Measurements from ENCODE around the gene ARRB2.
"Not testable (repeated sequence)": the region's sequence is repeated elsewhere in the genome, so short reads cannot be mapped to it uniquely, and the experiment has no call there.

ARRB2 gene

GRCh38 chr17:4703330-4703691 lies 7.1 kb upstream of the ARRB2 start:
- no peak for DNase-seq (ENCODE audit: low spot score)

- not testable (repeated sequence) for DNase-seq (ENCODE audit: low spot score)
Measured at GRCh38 chr17:4704574-4704907, 5.9 kb upstream of the ARRB2 start.

- no peak for DNase-seq (ENCODE audit: low spot score)
Measured at GRCh38 chr17:4704991-4705390, 5.4 kb upstream of the ARRB2 start.

GRCh38 chr17:4706121-4706520 lies 4.3 kb upstream of the ARRB2 start:
- no peak for DNase-seq (ENCODE audit: low spot score)

- DNase-seq (ENCODE audit: low spot score) = no peak
Measured at GRCh38 chr17:4708436-4708835, 2.0 kb upstream of the ARRB2 start.

- DNase-seq (ENCODE audit: low spot score) = peak; percentile 24
Measured at GRCh38 chr17:4710693-4711634, 532 bp downstream of the ARRB2 start.

- peak; percentile 40 for DNase-seq (ENCODE audit: low spot score)
Measured at GRCh38 chr17:4711661-4712181, 1.3 kb downstream of the ARRB2 start.

- DNase-seq (ENCODE audit: low spot score) = no peak
Measured at GRCh38 chr17:4712526-4712925, 2.1 kb downstream of the ARRB2 start.

GRCh38 chr17:4714340-4715062 lies 4.1 kb downstream of the ARRB2 start:
- DNase-seq (ENCODE audit: low spot score) = not testable (repeated sequence)

GRCh38 chr17:4715063-4715744 lies 4.8 kb downstream of the ARRB2 start:
- no peak for DNase-seq (ENCODE audit: low spot score)

GRCh38 chr17:4716081-4716480 lies 5.6 kb downstream of the ARRB2 start:
- no peak for DNase-seq (ENCODE audit: low spot score)

GRCh38 chr17:4717791-4718190 lies 7.4 kb downstream of the ARRB2 start:
- no peak for DNase-seq (ENCODE audit: low spot score)

GRCh38 chr17:4718276-4718675 lies 7.8 kb downstream of the ARRB2 start:
- no peak for DNase-seq (ENCODE audit: low spot score)

GRCh38 chr17:4719146-4719545 lies 8.7 kb downstream of the ARRB2 start:
- no peak for DNase-seq (ENCODE audit: low spot score)

- no peak for DNase-seq (ENCODE audit: low spot score)
Measured at GRCh38 chr17:4719684-4720221, 9.3 kb downstream of the ARRB2 start.

- DNase-seq (ENCODE audit: low spot score) = no peak
Measured at GRCh38 chr17:4720787-4721186, 10.4 kb downstream of the ARRB2 start.

- DNase-seq (ENCODE audit: low spot score) = no peak
Measured at GRCh38 chr17:4721203-4722135, 11.0 kb downstream of the ARRB2 start.

GRCh38 chr17:4722678-4723240 lies 12.3 kb downstream of the ARRB2 start:
- DNase-seq (ENCODE audit: low spot score) = no peak

- DNase-seq (ENCODE audit: low spot score) = no peak
Measured at GRCh38 chr17:4724650-4725049, 14.2 kb downstream of the ARRB2 start.

GRCh38 chr17:4725646-4726310 lies 15.3 kb downstream of the ARRB2 start:
- DNase-seq (ENCODE audit: low spot score) = no peak
